Measurements from ENCODE around the gene ARMH3.
"Not testable (repeated sequence)": the region's sequence is repeated elsewhere in the genome, so short reads cannot be mapped to it uniquely, and the experiment has no call there.

Gene ARMH3

DNA sequence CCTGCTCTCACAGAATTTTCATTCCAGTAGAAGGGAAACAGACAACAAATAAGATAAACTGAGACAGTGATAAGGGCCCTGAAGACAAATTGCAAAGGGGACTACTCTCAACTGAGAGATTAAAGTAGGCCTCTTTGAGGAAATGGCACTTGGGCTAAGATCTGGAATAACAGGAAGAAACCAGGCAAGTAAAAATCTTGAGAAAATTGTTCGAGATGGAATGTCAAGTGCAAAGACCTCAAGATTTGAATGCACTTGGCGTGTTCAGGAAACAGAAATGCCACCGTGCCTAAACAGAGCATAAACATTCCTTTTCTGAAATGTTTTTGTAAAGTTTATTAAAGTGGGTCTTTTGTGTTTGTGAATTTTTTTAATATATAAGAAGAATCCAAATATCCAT lies 10.7 kb downstream of the ARMH3 start:
- no peak for DNase-seq

DNA sequence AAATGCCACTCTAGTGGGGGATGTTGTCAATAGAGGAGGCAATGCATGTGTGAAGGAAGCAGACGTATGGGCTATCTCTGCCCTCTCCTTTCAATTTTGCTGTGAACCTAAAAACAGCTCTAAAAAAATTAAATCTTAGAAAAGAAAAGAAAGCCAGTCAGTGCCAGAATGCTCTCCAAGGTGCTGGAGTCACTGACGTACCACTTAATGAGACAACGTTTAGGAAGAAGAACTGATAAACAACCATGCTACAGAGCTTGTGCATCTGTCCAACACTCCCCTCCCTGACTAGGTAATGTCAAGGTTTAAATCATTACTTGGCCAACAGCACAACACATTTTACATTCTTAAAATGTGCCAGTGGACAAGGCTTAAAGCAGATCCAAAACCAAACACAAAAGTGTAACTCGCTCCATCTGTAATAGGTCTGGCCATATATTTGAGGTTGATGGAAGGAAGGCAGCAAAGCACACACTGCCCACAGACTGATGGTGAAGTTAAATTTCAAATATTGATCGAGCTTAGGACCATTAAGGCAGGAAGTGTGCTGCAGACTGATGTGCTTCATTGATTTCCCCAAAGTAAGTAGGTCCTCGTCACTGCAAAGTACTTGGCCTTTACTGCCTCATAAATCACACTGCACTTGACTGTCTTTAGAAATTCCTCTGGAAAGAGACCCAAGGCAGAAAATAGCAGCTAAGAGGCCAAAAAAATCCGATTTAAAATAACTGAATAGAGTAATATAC lies 15.5 kb downstream of the ARMH3 start:
- DNase-seq: no peak

DNA sequence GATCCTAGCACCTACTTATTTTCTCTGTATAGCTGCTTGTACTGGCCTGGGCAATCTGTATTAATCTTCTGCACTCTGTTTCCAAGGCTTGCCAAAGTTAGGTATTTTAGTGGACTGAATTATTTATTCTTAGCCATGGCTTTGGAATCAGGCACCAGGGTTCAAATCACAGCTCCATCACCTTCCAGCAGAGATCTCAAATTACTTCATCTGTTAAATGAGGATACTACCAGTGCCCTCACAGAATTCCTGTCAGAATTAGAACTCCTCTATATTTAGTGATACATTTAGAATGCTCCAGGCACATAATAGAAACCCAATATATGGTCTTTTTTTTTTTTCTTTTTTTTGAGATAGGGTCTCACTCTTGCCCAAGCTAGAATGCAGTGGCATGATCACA lies 17.6 kb downstream of the ARMH3 start:
- no peak for DNase-seq

DNA sequence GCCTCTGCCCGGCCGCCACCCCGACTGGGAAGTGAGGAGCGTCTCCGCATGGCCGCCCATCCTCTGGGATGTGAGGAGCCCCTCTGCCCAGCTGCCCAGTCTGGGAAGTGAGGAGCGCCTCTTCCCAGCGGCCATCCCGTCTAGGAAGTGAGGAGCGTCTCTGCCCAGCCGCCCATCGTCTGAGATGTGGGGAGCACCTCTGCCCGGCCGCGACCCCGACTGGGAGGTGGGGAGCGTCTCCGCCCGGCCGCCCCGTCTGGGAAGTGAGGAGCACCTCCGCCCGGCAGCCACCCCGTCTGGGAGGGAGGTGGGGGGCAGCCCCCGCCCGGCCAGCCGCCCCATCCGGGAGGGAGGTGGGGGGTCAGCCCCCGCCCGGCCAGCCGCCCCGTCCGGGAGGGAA lies 20.2 kb downstream of the ARMH3 start:
- not testable (repeated sequence) for DNase-seq

DNA sequence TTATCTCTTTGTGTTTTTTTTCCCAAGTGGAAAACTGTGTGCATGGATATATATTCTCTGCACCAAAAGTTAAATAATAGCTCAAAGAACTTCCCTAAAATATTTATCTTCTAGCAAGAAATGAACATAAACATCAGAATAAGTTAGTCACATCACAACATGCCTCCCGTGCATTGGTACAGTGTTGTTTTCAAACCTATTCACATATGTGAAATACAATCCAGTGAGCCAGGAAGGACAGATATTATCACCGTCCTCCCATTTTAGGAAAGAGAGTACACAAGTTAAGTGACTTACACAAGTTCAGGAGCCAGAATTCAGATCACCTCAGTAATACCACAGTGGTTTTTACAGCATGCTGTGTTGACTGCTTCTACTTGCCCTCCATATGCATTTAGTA lies 22.2 kb downstream of the ARMH3 start:
- DNase-seq: no peak

DNA sequence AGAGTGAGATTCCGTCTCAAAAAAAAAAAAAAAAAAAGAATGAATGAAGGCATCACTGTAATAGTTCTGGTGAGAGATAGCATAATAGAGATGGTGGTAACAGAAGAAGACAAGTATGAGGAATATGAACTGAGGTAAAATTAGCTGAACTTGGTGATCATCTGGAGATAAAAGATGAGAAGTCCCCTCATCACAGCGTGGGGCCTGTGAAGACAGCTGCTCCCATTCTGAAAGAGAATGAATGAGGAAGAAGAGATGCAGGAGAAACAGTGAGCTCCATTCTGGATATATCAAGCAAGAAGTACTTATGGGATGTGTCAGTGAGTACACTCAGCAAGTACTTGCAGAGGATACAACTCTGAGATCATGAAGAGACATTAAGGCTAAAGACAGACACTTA lies 28.7 kb downstream of the ARMH3 start:
- DNase-seq: no peak

DNA sequence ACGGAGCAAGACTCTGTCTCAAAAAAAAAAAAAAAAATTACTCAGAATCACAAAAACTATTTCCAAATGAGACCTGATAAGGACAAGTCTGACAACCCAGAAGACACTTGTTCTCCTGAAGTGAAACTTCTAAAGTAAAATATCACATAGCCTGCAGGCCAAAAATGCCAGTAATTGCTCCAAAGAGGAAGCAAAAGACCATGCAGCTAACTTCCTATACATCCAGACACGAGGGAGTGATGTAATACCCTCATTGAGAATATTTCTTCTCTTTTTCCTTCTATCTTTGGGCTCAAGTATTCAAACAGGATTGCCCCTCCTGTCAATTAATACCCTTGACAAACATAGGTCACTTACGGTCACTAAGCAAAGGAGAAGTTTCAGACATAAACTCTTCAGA lies 31.2 kb downstream of the ARMH3 start:
- DNase-seq: peak; percentile 88

DNA sequence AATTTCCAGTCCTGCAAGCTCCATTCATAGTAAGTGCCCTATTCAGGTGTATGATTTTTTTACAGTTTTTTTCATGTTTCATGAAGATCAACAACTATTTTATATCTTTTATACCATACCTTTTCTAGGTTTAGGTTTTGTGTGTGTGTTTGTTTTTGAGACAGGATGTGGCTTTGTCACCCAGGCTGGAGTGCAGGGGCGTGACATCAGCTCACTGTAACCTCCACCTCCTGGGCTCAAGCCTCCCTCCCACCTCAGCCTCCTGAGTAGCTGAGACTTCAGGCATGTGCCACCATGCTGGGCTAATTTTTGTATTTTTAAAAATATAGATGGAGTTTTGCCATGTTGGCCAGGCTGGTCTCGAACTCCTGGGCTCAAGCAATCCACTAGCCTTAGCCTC lies 35.0 kb downstream of the ARMH3 start:
- no peak for DNase-seq

DNA sequence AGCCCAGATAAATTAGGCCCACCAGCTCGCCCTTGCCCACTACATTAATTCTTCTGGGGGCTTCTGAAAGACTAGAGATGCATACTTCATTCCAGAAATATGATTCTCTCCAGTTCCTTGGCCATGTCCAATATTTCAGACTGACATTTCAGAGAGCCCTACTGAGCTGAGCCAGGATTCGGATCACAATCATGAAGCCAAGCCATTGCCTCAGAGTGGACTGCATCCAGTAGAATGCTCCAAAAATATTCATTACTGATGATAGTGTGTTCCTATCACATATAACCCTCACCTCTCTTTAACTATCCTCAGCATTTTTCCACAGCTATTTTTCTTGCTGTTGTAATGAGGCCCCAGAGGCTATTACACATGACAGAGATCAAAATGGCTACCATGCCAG lies 38.7 kb downstream of the ARMH3 start:
- DNase-seq: no peak

DNA sequence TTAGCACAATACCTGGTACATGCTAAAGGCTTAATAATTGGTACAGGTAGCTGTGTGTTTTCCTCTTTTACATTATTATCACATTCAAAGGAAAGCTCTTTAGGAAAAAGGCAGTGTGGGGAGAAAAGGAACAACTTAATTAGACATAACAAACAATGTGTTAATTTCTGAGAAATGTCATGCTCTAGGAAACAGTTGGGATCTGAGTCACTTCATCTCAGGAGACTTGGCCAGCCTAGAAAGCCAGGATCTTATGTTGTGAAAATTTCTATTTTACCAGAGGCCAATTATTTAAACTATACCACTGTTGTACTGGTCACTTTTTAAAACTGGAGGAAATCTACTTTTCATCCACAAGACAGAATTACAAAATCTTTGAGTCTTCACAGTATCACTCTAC lies 39.6 kb downstream of the ARMH3 start:
- no peak for DNase-seq

DNA sequence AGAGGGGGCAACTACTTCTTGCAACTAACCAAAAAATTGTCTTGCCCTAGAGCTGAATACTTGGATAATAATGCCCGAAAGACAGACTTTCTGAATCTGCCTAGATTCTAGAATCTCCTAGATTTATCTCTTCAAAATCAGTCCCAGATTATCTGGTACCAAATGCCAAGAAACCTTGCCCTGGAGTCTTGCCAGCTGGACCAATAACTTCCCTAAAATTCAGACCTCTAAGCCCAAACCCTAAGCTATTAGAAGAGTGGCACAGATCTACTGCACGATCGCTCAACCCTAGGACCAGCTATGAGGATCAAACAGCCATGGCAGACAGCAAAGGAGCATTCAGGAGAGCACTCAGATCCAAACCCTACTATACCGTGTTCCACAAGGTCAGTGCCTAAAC lies 45.0 kb downstream of the ARMH3 start:
- no peak for DNase-seq

DNA sequence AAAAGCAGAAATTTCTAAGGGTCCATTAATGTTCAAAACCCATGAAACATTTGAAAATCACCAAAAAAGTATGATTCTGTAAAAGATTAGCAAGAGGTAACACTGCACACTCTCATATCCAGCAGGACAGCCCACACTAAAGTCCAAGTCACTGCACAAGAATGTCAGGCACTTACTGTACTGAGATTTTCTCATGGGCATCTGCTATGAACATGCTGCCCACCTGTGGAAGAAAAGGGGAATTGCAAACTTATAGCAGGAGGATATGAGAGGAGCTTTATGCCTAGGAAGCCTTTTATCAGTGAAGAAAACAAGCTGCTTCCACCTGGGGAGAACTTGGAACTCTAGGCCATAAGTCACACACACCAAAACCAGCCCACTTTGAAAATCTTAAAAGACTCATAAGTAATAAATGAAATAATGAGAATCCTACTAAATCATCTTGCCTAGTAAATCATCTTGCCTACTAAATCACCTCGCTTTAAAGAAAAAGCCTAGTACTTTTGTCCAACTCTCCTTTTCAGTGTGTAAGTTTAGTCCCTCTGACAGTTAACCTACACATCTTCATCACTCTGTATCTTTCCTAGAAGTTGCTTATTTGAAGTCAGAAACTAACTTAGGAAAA lies 46.1 kb downstream of the ARMH3 start:
- peak; percentile 80 for DNase-seq

DNA sequence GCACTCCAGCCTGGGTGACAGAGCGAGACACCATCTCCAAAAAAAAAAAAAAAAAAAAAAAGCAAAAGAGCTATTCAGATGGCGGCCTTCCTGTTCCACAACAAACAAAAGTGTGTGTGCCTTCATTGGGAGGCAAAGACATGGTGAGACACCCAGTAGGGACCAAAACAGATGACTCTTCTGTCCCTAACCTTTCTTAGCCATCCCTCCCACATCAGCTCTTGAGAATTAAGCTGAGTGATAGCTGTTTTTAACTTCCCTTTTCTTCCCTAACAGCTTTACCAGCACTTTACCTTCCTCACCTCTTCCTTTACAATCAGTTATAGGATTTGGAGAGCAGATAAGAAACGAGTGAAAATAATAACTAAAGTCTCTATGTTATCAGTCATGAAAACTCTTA lies 48.2 kb downstream of the ARMH3 start:
- peak; percentile 69 for DNase-seq

DNA sequence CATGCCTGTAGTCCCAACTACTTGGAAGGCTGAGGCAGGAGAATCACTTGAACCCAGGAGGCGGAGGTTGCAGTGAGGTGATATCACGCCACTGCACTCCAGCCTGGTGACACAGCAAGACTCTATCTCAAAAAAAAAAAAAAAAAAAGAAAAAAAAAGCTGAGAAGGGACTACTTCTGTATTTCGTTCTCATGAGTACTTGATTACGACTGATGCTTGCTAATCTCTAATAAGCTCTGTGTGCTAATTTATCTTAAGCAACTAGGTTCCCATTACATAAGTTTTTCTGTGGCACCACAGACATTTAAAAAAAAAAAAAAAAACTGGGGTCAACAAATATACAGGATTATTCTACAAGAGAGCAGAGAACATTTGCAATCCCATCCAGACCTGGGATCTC lies 48.9 kb downstream of the ARMH3 start:
- DNase-seq: peak; percentile 67

DNA sequence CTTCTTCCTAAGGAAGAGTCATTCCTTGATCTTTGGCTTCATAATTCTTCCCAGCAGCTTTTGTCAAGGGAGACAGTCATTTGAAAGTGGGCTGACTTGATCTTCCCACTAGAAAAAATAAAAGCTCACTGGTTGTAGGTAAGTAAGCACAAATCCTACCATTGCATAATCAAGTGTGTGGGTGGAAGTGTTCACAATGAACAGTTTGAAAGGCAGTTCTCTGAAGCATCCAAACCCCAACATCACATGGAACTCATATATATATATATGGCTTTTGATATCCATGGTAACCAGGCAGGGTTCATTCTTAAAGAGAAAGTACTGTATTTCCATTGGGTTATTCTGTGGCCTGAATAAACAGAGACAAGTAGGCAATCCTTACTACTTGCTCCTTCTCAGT lies 51.6 kb downstream of the ARMH3 start:
- peak; percentile 68 for DNase-seq

DNA sequence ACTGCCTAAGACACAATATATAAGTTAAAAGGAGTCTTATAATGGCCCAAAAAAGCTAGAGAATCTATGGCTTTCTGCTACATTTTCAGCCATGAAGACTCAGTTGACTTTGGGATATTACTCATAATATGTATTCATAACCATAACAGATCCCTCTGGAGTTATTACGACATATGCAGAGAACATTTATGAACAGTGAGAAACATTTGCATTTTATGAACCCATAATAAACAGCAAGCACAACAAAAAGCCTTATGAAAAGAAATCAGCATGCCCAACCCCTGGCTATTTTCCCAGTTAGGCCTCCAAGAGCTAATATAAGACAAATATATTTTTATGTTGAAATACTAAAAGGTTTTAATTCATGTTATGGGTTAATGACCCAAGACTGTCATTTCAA lies 52.4 kb downstream of the ARMH3 start:
- peak; percentile 62 for DNase-seq

DNA sequence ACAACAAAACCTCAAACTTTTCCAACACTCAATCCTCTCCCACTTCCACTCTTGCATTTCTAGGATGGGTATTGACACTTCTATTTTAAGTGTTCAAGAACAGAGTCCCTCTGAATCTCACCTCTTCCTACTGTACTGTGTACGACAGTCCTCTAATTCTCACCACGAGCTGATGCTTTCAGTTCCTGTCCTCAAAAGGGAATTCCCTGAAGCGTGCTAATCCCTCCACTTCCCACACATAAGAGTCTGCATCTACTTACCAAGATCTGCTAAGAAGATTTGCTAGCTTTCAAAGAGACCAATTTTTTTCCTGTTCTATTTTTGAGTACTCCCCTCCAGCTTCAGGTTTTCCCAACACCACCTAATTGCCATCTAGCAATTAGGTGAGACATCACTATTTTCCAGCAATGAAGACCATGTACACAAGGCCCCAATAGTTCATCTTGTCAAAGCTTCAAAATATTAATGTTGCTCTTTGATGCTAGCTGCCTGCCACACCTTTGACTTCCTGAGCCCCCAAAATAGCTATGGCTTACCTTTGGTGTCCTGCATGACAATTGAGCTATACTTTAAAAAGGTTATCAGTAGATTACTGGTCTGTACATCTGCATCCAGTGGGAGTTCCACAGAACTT lies 54.4 kb downstream of the ARMH3 start:
- peak; percentile 90 for DNase-seq

DNA sequence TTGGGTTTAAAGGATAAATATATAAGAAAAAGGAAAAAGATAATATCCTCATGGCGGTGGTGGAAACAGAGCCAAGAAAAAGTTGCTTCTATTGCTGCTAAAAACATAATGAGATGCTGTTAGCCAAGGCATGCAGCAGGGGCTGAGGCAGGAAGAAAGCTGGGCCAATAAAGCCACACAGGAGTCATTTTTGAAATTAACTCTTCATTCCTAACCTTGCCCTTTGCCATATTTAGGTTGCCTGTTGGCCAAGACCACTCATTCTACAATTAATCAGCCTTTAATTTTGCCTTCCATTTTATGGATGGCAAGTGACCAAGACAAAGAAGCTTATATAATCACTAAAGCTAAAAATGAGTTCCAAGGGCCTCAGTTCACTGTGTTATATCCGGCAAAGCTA lies 58.2 kb downstream of the ARMH3 start:
- DNase-seq: no peak

DNA sequence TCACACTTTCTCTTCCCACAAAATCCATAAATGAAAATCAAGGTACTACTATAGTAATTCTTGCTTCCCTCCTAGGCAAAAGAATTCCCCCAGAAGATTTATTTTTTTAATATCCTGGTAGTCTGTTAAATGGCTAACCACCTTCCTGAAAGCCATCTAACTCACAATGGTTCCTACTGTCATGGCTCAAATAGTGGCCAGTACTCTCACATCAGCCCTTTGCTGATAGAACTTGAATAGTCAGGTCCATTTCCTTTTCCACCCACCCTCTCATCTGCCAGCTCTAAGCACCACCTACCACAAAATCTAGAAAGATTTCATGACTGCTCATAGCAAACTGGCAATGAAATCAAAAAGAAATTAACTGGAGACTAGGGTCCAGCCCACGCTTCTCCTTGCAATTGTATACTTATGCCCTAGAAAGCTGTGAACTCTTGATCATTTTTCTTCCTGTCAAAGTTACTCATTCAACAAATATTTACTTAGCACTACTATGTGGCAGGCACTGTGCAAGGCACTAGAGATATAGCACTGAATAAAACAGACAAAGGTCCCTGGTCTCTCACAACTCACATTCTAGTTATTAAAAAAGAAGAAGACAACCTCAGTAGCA lies 60.4 kb downstream of the ARMH3 start:
- DNase-seq: no peak

DNA sequence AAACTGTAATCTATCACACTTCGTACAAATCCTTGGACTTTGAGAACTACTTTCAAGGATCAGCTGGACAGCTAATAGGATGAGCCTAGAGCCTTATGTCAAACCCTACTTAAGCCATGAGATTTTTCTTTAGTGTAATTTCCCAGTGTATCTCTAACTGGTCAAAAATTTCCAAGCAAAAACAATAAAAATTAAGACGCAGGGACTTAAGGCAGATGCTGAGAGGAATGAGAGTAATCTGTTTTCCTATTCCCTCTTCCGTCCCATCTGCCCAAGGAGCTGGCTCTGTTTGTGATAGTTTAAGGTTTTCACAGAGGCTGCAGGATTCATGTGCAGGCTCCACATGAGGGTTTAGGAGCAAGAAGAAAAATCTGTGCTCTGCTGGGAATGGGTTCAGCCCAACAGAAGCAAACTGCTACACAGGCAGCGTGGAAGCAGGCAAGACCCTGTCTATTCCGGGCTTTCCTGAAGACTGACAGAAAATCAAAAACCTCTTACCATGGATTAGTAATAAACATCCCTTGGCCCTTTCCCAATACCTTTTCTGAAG lies 62.2 kb downstream of the ARMH3 start:
- DNase-seq: no peak

DNA sequence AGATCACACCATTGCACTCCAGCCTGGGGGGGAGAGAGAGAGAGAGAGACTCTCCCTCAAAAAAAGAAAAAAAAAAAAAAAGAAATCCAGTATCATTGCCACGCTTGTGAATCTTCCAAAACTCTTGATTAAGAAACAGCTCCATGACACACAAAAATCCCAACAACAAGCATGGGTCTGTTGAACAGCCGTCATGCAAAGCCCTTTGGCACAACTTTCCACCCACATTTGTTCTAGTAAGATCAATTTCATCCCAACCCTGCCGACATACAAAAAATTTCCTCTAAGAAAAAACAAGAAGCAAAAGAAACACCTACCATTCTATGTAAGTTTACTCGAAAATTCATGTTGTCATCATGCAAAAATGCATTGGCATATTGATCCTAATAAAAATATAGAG lies 62.8 kb downstream of the ARMH3 start:
- no peak for DNase-seq

DNA sequence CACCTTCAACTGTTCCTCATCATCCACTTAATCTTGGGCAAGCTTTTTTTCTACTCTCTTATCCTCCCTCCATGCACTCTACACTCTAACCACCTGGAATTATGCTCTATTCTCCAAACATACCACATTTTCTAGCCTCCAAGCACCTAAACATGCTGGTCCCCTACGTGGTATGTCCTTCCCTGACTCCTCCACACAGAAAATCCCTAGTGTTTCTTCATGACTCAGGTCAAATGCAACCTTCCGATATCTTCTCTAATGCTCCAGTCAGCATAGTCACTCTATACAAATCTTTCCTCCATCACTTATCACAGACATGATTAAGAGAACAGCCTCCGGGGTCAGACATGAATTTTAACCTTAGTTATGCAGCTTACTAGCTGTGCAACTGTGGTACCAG lies 68.8 kb downstream of the ARMH3 start:
- DNase-seq: no peak

DNA sequence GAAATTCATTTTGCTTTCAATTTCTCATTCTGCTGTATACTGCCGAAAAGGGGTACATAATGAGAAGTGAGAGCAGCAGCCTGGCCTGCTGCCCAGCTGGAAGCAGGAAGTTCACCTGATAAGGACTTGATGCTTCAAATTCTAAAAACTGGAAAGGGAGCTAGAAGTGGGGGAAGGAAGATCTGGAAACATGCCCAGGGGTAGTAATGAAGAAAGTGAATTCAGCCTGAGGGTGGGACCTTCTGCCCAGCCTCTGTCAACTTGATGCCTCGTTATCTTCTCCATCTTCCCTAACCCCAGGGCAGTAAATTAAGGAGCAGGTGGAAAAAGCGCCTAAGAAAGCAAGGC lies 69.4 kb downstream of the ARMH3 start:
- peak; percentile 82 for DNase-seq

DNA sequence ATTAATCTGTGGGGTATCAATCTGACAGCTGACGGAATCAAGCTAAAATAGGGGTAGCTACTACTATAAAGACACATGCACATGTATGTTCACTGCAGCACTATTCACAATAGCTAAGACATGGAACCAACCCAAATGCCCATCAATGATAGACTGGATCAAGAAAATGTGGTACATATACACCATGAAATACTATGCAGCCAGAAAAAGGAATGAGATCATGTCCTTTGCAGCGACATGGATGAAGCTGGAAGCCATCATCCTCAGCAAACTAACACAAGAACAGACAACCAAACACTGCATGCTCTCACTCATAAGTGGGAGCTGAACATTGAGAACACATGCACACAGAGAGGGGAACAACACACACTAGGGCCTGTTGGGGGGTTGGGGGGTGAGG lies 75.3 kb downstream of the ARMH3 start:
- DNase-seq: not testable (repeated sequence)
